Gastrocnemius medialis (tissue), 4 donors: ENCODE data around the gene AATK. TPM values are rescaled to one million over a fixed set of nuclear protein-coding genes. Genes with fewer than 3 reads are reported as not detected.

Experiments used
- ATAC-seq, 2 donors: fragments of 150-250 bp; one replicate each; pipeline ENCODE4 v1.9.1; 2016
- DNase-seq, 2 donors: peaks; one replicate each; pipeline ENCODE4 v3.0.0-alpha.2; 2019
- H3K27ac ChIP-seq, 4 donors: fragments of 200-600 bp; sonication (generic); 1 replicate in 1 of 4; 2 replicates in 3 of 4; pipeline ENCODE4 v1.5.1; 2016 to 2018; ENCODE audit warnings: mild to moderate bottlenecking in 2 of 4, moderate library complexity in 1 of 4
- H3K27me3 ChIP-seq, 3 donors: fragments of 200-600 bp; sonication (generic) in 2 of 3; 1 replicate in 1 of 3; 2 replicates in 2 of 3; pipeline versions ENCODE4 v1.5.1 to v1.6.0; 2016 to 2019; ENCODE audit warnings: mild to moderate bottlenecking in 1 of 3, moderate library complexity in 1 of 3
- H3K36me3 ChIP-seq, 2 donors: fragments of 200-600 bp; sonication (generic) in 1 of 2; one replicate each; pipeline ENCODE4 v1.5.1; 2017 to 2018
- H3K4me1 ChIP-seq, 2 donors: fragments of 200-600 bp; sonication (generic) in 1 of 2; one replicate each; pipeline ENCODE4 v1.5.1; 2016 to 2017; ENCODE audit warnings: mild to moderate bottlenecking in 2 of 2
- H3K4me3 ChIP-seq, 4 donors: fragments of 200-600 bp; sonication (generic) in 3 of 4; 1 replicate in 1 of 4; 2 replicates in 3 of 4; pipeline ENCODE4 v1.5.1; 2016 to 2019; ENCODE audit warnings: mild to moderate bottlenecking in 2 of 4
- H3K9me3 ChIP-seq, 3 donors: fragments of 200-600 bp; sonication (generic) in 2 of 3; 1 replicate in 1 of 3; 2 replicates in 2 of 3; pipeline ENCODE4 v1.5.1; 2016 to 2019
- CTCF ChIP-seq, 5 experiments: fragments of 450-650 bp in 3 of 5; fragments of 200-600 bp in 2 of 5; sonication (generic) in 2 of 5; IDR thresholded peaks in 4 of 5; conservative IDR thresholded peaks in 1 of 5; 1 replicate in 4 of 5; 2 replicates in 1 of 5; pipeline ENCODE4 v1.5.1; 2016 to 2019; ENCODE audit warnings: antibody characterized with exemption in 5 of 5, mild to moderate bottlenecking in 3 of 5, moderate library complexity in 3 of 5
- POLR2A ChIP-seq, 2 donors: fragments of 450-650 bp; IDR thresholded peaks; one replicate each; pipeline ENCODE4 v1.6.1; 2017; ENCODE audit warnings: antibody characterized with exemption in 2 of 2, mild to moderate bottlenecking in 2 of 2, moderate library complexity in 2 of 2
- in situ Hi-C, 4 donors: fragments of 200-750 bp; cut with MboI; loops; one replicate each; pipeline versions ENCODE4 v1.15.0 to v1.8.0; 2017; ENCODE audit warnings: low sequenced_read_pairs in 4 of 4
- intact Hi-C: fragments of 100-400 bp; cut with DNase I; formaldehyde crosslinking; loops from one replicate; pipeline ENCODE4 v1.15.1; 2023; ENCODE audit warnings: low total_unique reads
- total RNA-seq, 4 donors: library from RNA; depleted of rRNA; stranded (reverse); fragments of >200 nt; gene quantifications; one replicate each; pipeline versions ENCODE4 v1.1.0 to v1.2.3, GENCODE V29; 2016

Gene AATK
- total RNA-seq, result 1 to 10 TPM in 2 of 4 donors, under 1 TPM in 2; 0.10 to 1.3 (median 0.80) TPM

- ATAC-seq, result no peak
- in situ Hi-C loops (no loop called here), intact Hi-C loops (no loop called here)
- Histone ChIP-seq H3K27me3 (peaks cover 17 to 35% (median 23%) of the 10 kb centered on the region in 3 donors), H3K27ac (no peak within 1 kb of the TSS), H3K36me3 (no peaks in the 10 kb centered on the region), H3K4me1 (peaks cover 0 to 3% of the 10 kb centered on the region in 2 donors), H3K4me3 (peak within 1 kb of the TSS; percentile 27 to 47 (median 36)), H3K9me3 (no peaks in the 10 kb centered on the region)
- TF ChIP-seq POLR2A (IDR thresholded peaks at IDR 0.05) (no peak), CTCF (IDR thresholded peaks at IDR 0.05 in 4 of 5, conservative IDR thresholded peaks at IDR 0.05 in 1 of 5) (no peak)
- no peak for DNase-seq
Observed at GRCh38 chr17:81166033-81166492, at the start of gene AATK. Gene AATK (minus strand): TSS chr17:81166221. CDS start chr17:81165992, 229 bp downstream.

GRCh38 chr17:81213978-81214377 lies 48.0 kb upstream of the AATK start:
- Histone ChIP-seq H3K9me3 (no peaks in the 10 kb centered on the region), H3K27me3 (no peaks in the 10 kb centered on the region), H3K4me3 (no peak overlapping the region), H3K4me1 (no peaks in the 10 kb centered on the region), H3K27ac (no peak overlapping the region), H3K36me3 (no peaks in the 10 kb centered on the region)
- TF ChIP-seq CTCF (IDR thresholded peaks at IDR 0.05 in 4 of 5, conservative IDR thresholded peaks at IDR 0.05 in 1 of 5) (no peak), POLR2A (IDR thresholded peaks at IDR 0.05) (no peak)
- DNase-seq, result no peak
- ATAC-seq, result no peak
- intact Hi-C loops, result no loop called here
- in situ Hi-C loops, result no loop called here

GRCh38 chr17:81212365-81212764 lies 46.3 kb upstream of the AATK start:
- H3K9me3 ChIP-seq, result no peaks in the 10 kb centered on the region
- no peak for ATAC-seq
- TF ChIP-seq CTCF (IDR thresholded peaks at IDR 0.05 in 4 of 5, conservative IDR thresholded peaks at IDR 0.05 in 1 of 5) (no peak), POLR2A (IDR thresholded peaks at IDR 0.05) (no peak)
- in situ Hi-C loops (no loop called here), intact Hi-C loops (no loop called here)
- no peak for DNase-seq
- H3K4me1 ChIP-seq, result no peaks in the 10 kb centered on the region
- H3K4me3 ChIP-seq, result no peak overlapping the region
- H3K27me3 ChIP-seq, result no peaks in the 10 kb centered on the region
- no peaks in the 10 kb centered on the region for H3K36me3 ChIP-seq
- H3K27ac ChIP-seq, result no peak overlapping the region

GRCh38 chr17:81210868-81211267 lies 44.8 kb upstream of the AATK start:
- Histone ChIP-seq H3K27ac (no peak overlapping the region), H3K27me3 (no peaks in the 10 kb centered on the region), H3K9me3 (no peaks in the 10 kb centered on the region), H3K4me3 (no peak overlapping the region), H3K4me1 (no peaks in the 10 kb centered on the region), H3K36me3 (no peaks in the 10 kb centered on the region)
- no peak for DNase-seq
- intact Hi-C loops, result no loop called here
- in situ Hi-C loops, result no loop called here
- TF ChIP-seq CTCF (IDR thresholded peaks at IDR 0.05 in 4 of 5, conservative IDR thresholded peaks at IDR 0.05 in 1 of 5) (no peak), POLR2A (IDR thresholded peaks at IDR 0.05) (no peak)
- ATAC-seq, result no peak

- TF ChIP-seq CTCF (IDR thresholded peaks at IDR 0.05 in 4 of 5, conservative IDR thresholded peaks at IDR 0.05 in 1 of 5) (no peak), POLR2A (IDR thresholded peaks at IDR 0.05) (no peak)
- intact Hi-C loops (no loop called here), in situ Hi-C loops (no loop called here)
- H3K4me3 ChIP-seq, result no peak overlapping the region
- no peak for ATAC-seq
- H3K27me3 ChIP-seq, result no peaks in the 10 kb centered on the region
- H3K9me3 ChIP-seq, result no peaks in the 10 kb centered on the region
- no peak overlapping the region for H3K27ac ChIP-seq
- H3K4me1 ChIP-seq, result no peaks in the 10 kb centered on the region
- DNase-seq, result no peak
- H3K36me3 ChIP-seq, result no peaks in the 10 kb centered on the region
Observed at GRCh38 chr17:81210466-81210865, 44.4 kb upstream of the AATK start.
